Kidney (tissue), 14 donors: ENCODE results near the gene GSC2. TPM values are rescaled to one million over a fixed set of nuclear protein-coding genes. Genes with fewer than 3 reads are reported as not detected.

Source experiments
- DNase-seq, 5 donors: peaks; one replicate each; pipeline ENCODE4 v3.0.0-alpha.2; 2013 to 2020
- FAIRE-seq: peaks from 2 replicates; lab custom pipeline; 2012; peaks lifted over from hg19 to GRCh38; lab: Jason Lieb, UNC
- H3K27ac ChIP-seq, 2 donors: one replicate each; pipeline ENCODE4 v1.7.0; 2013; ENCODE audit warnings: low read depth in 2 of 2, low read length in 2 of 2, inconsistent platforms in 1 of 2
- H3K27me3 ChIP-seq: one replicate; pipeline ENCODE4 v1.7.1; 2013; ENCODE audit warnings: low read length, inconsistent platforms; ENCODE audit not compliant: control insufficient read depth, insufficient read depth
- H3K36me3 ChIP-seq, 3 donors: one replicate each; pipeline versions ENCODE4 v1.7.0 to v1.7.1; 2013; ENCODE audit warnings: low read length in 3 of 3, control low read depth in 1 of 3, inconsistent platforms in 1 of 3; ENCODE audit not compliant: insufficient read depth in 3 of 3, control insufficient read depth in 2 of 3
- H3K4me1 ChIP-seq, 3 donors: one replicate each; pipeline versions ENCODE4 v1.7.0 to v1.7.1; 2013; ENCODE audit warnings: low read length in 3 of 3, inconsistent platforms in 1 of 3, low read depth in 1 of 3; ENCODE audit not compliant: control insufficient read depth in 2 of 3, insufficient read depth in 2 of 3
- H3K4me3 ChIP-seq, 3 donors: one replicate each; pipeline versions ENCODE4 v1.7.0 to v1.8.1; 2013; ENCODE audit warnings: low read length in 3 of 3, control low read depth in 1 of 3, inconsistent platforms in 1 of 3
- H3K9ac ChIP-seq, 3 donors: one replicate each; pipeline versions ENCODE4 v1.7.0 to v1.7.1; 2013; ENCODE audit warnings: low read length in 3 of 3, control low read depth in 1 of 3, inconsistent platforms in 1 of 3
- H3K9me3 ChIP-seq, 3 donors: one replicate each; pipeline versions ENCODE4 v1.7.0 to v1.7.1; 2013; ENCODE audit warnings: low read length in 3 of 3, control low read depth in 1 of 3, inconsistent platforms in 1 of 3; ENCODE audit not compliant: control insufficient read depth in 2 of 3, insufficient read depth in 1 of 3
- CTCF ChIP-seq: IDR thresholded peaks from 3 replicates; pipeline ENCODE4 v1.5.1; 2012; ENCODE audit warnings: mild to moderate bottlenecking, moderate library complexity, borderline replicate concordance; ENCODE audit not compliant: insufficient read depth; ENCODE audit errors: extremely low read depth
- intact Hi-C: fragments of 100-400 bp; cut with DNase I; formaldehyde crosslinking; loops from one replicate; pipeline ENCODE4 v1.11.1; 2022
- polyA plus RNA-seq: library from polyadenylated mRNA; stranded (reverse); fragments of 350-450 nt; fragmentation: Illumina TruSeq; extraction: RNeasy Lipid Tissue Mini Kit (QIAGEN cat#74804); gene quantifications from one replicate; pipeline ENCODE4 v1.2.3, GENCODE V29; 2014; ENCODE audit warnings: low read depth, low replicate concordance; ENCODE audit not compliant: insufficient read depth
- total RNA-seq: library from RNA; stranded (reverse); fragmentation: NEBNext Ultra II Directional; extraction: Animal tissue kit (Norgen Biotek cat#: 25700); gene quantifications from one replicate; pipeline ENCODE4 v1.2.1, GENCODE V29; 2021
- donor health status: control.
- donor health status: control.
- donor health status: control.
- donor health status: control.
- donor health status: control.
- donor health status: DM: yes; HTN: yes; CAD: no.
- donor health status: Normal renal cell carcinoma (clear cell type).

GSC2 gene
- total and polyA plus RNA-seq, 2 donors from 2014 or later = not detected

- Histone ChIP-seq H3K27ac (no peak overlapping the region), H3K9me3 (no peaks in the 10 kb centered on the region), H3K27me3 (no peaks in the 10 kb centered on the region), H3K4me3 (no peak overlapping the region), H3K36me3 (peaks cover 0 to 3% (median 2%) of the 10 kb centered on the region in 3 donors), H3K4me1 (no peaks in the 10 kb centered on the region), H3K9ac (no peak overlapping the region)
- intact Hi-C loops = no loop called here
- FAIRE-seq (no peak), DNase-seq (peak in 1 of 5 donors; percentile 19)
- TF ChIP-seq CTCF = no peak
Observed at GRCh38 chr22:19193879-19194278, 43.8 kb upstream of the GSC2 start.

GRCh38 chr22:19187716-19188563 lies 37.8 kb upstream of the GSC2 start:
- FAIRE-seq (no peak), DNase-seq (peak in 1 of 5 donors; percentile 37)
- Histone ChIP-seq H3K9me3 (no peaks in the 10 kb centered on the region), H3K4me3 (no peak overlapping the region), H3K4me1 (no peaks in the 10 kb centered on the region), H3K36me3 (peaks cover 0 to 10% (median 0%) of the 10 kb centered on the region in 3 donors), H3K9ac (no peak overlapping the region), H3K27me3 (no peaks in the 10 kb centered on the region), H3K27ac (no peak overlapping the region)
- TF ChIP-seq CTCF = no peak
- intact Hi-C loops = no loop called here

DNA sequence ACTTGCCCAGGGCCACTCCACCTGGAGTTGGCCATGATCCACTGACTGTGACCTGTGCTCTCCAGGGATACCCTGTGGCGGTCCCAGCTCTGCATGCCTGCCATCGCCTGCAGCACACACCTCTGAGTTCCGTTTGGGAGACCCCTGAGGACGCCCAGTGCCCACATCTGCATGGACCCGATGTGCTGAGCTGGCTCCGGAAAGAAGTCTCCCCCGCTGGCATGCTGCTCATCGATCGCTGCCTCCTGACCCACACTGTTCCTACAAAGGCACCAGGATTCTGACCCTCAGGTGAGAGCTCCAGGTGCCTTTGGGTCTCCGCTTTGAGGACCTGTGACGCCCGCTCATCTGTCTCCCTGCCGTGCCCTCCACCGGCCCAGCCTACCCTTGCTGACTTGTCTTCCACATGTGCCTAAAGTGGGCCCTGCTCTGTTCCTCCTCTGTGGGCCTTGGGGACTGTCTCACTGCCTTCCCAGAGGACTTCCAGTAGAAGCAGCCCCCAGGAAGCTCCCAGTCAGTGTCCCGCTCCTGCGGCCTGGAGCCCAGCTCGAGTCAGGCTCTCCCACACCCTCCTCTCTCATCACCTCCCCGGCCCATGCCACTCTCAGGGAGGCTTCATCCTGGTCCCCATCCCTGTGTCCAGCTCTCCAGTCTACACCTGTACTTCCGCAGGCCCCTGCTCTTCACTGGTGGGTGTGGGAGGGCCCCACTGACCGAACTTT lies 34.3 kb upstream of the GSC2 start:
- no peak for FAIRE-seq
- H3K9me3 ChIP-seq = no peaks in the 10 kb centered on the region
- no peak overlapping the region for H3K4me3 ChIP-seq
- TF ChIP-seq CTCF = no peak
- H3K36me3 ChIP-seq = peaks cover 0 to 10% (median 0%) of the 10 kb centered on the region in 3 donors
- intact Hi-C loops = no loop called here
- peaks cover 0 to 3% (median 0%) of the 10 kb centered on the region in 3 donors for H3K4me1 ChIP-seq
- H3K27me3 ChIP-seq = no peaks in the 10 kb centered on the region
- peak in 1 of 5 donors; percentile 60 for DNase-seq
- no peak overlapping the region for H3K27ac ChIP-seq
- no peak overlapping the region for H3K9ac ChIP-seq
